ENCODE data around the gene BCL2.

DNA sequence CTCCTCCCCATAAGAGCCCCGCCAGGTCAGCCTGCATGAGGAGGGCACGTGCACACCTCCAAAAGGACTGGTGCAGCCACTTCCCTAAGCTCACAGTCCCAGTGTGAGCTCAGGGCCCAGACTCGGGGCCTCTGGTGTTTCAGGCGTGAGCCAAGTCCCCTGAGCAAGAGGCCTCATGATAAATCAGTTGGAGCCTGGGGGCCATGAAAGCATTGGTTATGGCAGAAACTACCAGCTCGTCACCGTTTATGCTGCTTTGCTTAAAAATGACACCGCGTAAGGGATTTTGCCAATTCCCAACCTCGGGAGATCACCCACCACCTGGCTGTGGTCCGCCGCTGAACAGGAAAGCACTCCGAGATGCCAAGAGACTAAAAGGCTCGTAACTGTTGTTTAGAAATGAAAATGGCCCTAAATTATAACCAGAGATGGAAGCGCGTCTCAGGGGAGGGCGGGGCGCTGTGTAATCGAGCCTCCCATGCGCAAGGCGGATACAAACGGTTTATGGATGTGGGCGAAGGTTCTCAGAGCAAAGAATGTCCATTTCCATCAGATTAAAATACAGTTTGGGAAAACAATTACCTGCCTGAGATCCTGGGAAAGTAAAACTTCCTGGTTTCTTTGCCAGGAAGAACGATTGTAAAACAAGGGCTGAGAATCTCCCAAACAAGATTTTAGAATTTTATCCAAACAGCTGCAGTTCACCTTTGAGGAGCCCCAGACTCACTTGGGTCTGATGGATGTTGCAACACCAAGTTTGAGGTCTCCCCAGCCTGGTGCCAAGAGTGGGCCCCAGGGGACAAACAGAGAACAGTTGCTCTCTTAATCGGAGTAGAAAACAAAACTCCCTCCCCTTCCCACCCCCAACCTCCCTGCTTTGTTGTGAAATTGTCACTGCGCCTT is 141.4 kb downstream of the BCL2 start:
- TF ChIP-seq, protein P1, sequence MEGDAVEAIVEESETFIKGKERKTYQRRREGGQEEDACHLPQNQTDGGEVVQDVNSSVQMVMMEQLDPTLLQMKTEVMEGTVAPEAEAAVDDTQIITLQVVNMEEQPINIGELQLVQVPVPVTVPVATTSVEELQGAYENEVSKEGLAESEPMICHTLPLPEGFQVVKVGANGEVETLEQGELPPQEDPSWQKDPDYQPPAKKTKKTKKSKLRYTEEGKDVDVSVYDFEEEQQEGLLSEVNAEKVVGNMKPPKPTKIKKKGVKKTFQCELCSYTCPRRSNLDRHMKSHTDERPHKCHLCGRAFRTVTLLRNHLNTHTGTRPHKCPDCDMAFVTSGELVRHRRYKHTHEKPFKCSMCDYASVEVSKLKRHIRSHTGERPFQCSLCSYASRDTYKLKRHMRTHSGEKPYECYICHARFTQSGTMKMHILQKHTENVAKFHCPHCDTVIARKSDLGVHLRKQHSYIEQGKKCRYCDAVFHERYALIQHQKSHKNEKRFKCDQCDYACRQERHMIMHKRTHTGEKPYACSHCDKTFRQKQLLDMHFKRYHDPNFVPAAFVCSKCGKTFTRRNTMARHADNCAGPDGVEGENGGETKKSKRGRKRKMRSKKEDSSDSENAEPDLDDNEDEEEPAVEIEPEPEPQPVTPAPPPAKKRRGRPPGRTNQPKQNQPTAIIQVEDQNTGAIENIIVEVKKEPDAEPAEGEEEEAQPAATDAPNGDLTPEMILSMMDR (IDR thresholded peaks at IDR 0.05), result no peak
- no peak for TF ChIP-seq EP300 (IDR thresholded peaks at IDR 0.05)
- no peak for TF ChIP-seq POLR2A (IDR thresholded peaks at IDR 0.05)
- no peak for TF ChIP-seq POLR2AphosphoS5 (IDR thresholded peaks at IDR 0.05)
